Ishikawa (cell line): ENCODE measurements around the gene SPDYE11.
"Not testable (repeated sequence)": the region's sequence is repeated elsewhere in the genome, so short reads cannot be mapped to it uniquely, and the experiment has no call there.

Source experiments
- CREB1 ChIP-seq: IDR thresholded peaks from 2 replicates; pipeline ENCODE4 v1.6.1; 2012; ENCODE audit warnings: low read depth
- EGR1 ChIP-seq: IDR thresholded peaks from 2 replicates; pipeline ENCODE4 v1.6.1; 2012
- FOXM1 ChIP-seq: IDR thresholded peaks from 2 replicates; pipeline ENCODE4 v1.6.1; 2012; ENCODE audit warnings: low read depth, borderline replicate concordance
- TAF1 ChIP-seq: IDR thresholded peaks from 2 replicates; pipeline ENCODE4 v1.6.1; 2012; ENCODE audit warnings: low read depth, mild to moderate bottlenecking
- TF ChIP-seq, protein P1 (sequence below): IDR thresholded peaks from 2 replicates; pipeline ENCODE4 v1.6.1; 2012
- TF ChIP-seq, protein P2 (sequence below): IDR thresholded peaks from 2 replicates; pipeline ENCODE4 v1.6.1; 2012; ENCODE audit warnings: low read depth, mild to moderate bottlenecking
- TF ChIP-seq, protein P3 (sequence below): IDR thresholded peaks from 2 replicates; pipeline ENCODE4 v1.6.1; 2012

Gene SPDYE11, protein sequence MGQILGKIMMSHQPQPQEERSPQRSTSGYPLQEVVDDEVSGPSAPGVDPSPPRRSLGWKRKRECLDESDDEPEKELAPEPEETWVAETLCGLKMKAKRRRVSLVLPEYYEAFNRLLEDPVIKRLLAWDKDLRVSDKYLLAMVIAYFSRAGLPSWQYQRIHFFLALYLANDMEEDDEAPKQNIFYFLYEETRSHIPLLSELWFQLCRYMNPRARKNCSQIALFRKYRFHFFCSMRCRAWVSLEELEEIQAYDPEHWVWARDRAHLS

DNA sequence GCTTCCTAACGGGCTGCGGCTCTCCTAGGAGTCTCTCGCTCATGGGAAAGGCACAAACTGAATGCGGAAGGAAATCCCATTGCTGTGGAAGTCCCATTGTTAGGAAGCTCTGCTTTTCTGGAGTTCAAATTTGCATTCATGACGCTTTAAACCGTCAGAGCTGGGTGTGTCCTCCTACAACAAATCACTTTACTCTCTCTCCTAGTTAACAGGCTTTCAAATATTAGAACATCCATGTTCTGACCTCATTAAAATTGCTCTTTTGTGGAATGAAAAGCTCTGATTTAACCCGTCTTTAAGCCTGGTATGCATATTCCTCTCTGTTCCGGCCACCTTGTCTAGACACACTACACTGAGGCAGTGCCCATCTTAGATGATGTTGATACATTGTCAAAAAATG lies at the start of gene SPDYE11:
TSS of gene SPDYE11 (minus strand) at position 101 of the 400 bp plus-strand sequence. CDS start 1,800 bp downstream, outside the sequence.
- TF ChIP-seq, protein P1, sequence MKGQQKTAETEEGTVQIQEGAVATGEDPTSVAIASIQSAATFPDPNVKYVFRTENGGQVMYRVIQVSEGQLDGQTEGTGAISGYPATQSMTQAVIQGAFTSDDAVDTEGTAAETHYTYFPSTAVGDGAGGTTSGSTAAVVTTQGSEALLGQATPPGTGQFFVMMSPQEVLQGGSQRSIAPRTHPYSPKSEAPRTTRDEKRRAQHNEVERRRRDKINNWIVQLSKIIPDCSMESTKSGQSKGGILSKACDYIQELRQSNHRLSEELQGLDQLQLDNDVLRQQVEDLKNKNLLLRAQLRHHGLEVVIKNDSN: not testable (repeated sequence)
- TF ChIP-seq EGR1: not testable (repeated sequence)
- TF ChIP-seq, protein P2, sequence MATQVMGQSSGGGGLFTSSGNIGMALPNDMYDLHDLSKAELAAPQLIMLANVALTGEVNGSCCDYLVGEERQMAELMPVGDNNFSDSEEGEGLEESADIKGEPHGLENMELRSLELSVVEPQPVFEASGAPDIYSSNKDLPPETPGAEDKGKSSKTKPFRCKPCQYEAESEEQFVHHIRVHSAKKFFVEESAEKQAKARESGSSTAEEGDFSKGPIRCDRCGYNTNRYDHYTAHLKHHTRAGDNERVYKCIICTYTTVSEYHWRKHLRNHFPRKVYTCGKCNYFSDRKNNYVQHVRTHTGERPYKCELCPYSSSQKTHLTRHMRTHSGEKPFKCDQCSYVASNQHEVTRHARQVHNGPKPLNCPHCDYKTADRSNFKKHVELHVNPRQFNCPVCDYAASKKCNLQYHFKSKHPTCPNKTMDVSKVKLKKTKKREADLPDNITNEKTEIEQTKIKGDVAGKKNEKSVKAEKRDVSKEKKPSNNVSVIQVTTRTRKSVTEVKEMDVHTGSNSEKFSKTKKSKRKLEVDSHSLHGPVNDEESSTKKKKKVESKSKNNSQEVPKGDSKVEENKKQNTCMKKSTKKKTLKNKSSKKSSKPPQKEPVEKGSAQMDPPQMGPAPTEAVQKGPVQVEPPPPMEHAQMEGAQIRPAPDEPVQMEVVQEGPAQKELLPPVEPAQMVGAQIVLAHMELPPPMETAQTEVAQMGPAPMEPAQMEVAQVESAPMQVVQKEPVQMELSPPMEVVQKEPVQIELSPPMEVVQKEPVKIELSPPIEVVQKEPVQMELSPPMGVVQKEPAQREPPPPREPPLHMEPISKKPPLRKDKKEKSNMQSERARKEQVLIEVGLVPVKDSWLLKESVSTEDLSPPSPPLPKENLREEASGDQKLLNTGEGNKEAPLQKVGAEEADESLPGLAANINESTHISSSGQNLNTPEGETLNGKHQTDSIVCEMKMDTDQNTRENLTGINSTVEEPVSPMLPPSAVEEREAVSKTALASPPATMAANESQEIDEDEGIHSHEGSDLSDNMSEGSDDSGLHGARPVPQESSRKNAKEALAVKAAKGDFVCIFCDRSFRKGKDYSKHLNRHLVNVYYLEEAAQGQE: not testable (repeated sequence)

DNA sequence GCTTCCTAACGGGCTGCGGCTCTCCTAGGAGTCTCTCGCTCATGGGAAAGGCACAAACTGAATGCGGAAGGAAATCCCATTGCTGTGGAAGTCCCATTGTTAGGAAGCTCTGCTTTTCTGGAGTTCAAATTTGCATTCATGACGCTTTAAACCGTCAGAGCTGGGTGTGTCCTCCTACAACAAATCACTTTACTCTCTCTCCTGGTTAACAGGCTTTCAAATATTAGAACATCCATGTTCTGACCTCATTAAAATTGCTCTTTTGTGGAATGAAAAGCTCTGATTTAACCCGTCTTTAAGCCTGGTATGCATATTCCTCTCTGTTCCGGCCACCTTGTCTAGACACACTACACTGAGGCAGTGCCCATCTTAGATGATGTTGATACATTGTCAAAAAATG lies 28.2 kb upstream of the SPDYE11 start, which contains the start of gene SPDYE9:
TSS of gene SPDYE9 (minus strand) at position 101 of the 400 bp plus-strand sequence. CDS start 1,800 bp downstream, outside the sequence.
- TF ChIP-seq, protein P1: not testable (repeated sequence)
- TF ChIP-seq, protein P2: not testable (repeated sequence)
- TF ChIP-seq EGR1: not testable (repeated sequence)

DNA sequence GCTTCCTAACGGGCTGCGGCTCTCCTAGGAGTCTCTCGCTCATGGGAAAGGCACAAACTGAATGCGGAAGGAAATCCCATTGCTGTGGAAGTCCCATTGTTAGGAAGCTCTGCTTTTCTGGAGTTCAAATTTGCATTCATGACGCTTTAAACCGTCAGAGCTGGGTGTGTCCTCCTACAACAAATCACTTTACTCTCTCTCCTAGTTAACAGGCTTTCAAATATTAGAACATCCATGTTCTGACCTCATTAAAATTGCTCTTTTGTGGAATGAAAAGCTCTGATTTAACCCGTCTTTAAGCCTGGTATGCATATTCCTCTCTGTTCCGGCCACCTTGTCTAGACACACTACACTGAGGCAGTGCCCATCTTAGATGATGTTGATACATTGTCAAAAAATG lies 28.0 kb downstream of the SPDYE11 start, which contains the start of gene SPDYE8:
TSS of gene SPDYE8 (minus strand) at position 101 of the 400 bp plus-strand sequence. CDS start 1,800 bp downstream, outside the sequence.
- TF ChIP-seq, protein P2: not testable (repeated sequence)
- TF ChIP-seq FOXM1, TAF1: not testable (repeated sequence)

DNA sequence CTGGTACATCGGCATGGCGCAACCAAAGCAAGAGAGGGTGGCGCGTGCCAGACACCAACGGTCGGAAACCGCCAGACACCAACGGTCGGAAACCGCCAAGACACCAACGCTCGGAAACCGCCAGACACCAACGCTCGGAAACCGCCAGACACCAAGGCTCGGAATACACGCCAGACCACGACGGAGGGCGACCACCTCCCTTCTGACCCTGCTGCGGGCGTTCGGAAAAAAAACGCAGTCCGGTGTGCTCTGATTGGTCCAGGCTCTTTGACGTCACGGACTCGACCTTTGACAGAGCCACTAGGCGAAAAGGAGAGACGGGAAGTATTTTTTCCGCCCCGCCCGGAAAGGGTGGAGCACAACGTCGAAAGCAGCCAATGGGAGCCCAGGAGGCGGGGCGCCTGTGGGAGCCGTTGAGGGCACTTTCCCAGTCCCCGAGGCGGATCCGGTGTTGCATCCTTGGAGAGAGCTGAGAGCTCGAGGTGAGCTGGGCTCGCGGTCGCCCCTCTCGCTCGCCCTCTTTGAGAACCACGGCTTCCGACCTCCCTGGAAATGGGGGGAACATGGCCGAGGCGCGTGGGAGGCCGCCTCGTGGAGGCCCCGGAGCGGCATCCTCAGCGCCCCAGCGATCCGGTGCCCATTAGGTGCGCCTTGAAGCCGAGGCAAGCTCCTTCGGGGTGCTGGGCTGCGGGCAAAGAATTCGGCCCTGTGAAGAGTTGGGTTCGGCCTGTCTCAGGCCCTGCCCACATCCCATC lies 51.8 kb downstream of the SPDYE11 start:
- TF ChIP-seq TAF1 (peak; percentile 82; the same call in 1 of the 2 replicates), CREB1 (peak; percentile 31; the same call in 1 of the 2 replicates)
- TF ChIP-seq, protein P3, sequence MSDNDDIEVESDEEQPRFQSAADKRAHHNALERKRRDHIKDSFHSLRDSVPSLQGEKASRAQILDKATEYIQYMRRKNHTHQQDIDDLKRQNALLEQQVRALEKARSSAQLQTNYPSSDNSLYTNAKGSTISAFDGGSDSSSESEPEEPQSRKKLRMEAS: peak; percentile 45; the same call in 1 of the 2 replicates
